Mesodermal cell (in vitro differentiated cells): ENCODE measurements around the gene FRMD4A.

Experiments
- H3K27ac ChIP-seq: 2 replicates; pipeline ENCODE4 v1.7.0; 2013; ENCODE audit warnings: mild to moderate bottlenecking, low read depth, low read length, moderate library complexity; ENCODE audit not compliant: severe bottlenecking
- H3K36me3 ChIP-seq: 2 replicates; pipeline ENCODE4 v1.7.1; 2013; ENCODE audit warnings: mild to moderate bottlenecking, low read length, moderate library complexity; ENCODE audit not compliant: control insufficient read depth, insufficient read depth
- H3K4me1 ChIP-seq: one replicate; pipeline ENCODE4 v1.7.1; 2013; ENCODE audit warnings: mild to moderate bottlenecking, low read length; ENCODE audit not compliant: insufficient read depth, control insufficient read depth, poor library complexity, severe bottlenecking
- H3K4me3 ChIP-seq: 2 replicates; pipeline ENCODE4 v1.7.0; 2013; ENCODE audit warnings: low read length, control low read depth, mild to moderate bottlenecking; ENCODE audit not compliant: insufficient read depth, poor library complexity, severe bottlenecking; ENCODE audit errors: extremely low read depth
- H3K9me3 ChIP-seq: 2 replicates; pipeline ENCODE4 v1.7.1; 2013; ENCODE audit warnings: mild to moderate bottlenecking, low read length, moderate library complexity; ENCODE audit not compliant: control insufficient read depth
- WGBS, 2 experiments: methylation state at CpG; one replicate each; pipeline ENCODE4 v1.1.5; 2013; ENCODE audit warnings: missing lambda C conversion rate in 2 of 2; ENCODE audit not compliant: insufficient coverage in 2 of 2; 5-methylcytosine and 5-hydroxymethylcytosine counted together

Gene FRMD4A

DNA sequence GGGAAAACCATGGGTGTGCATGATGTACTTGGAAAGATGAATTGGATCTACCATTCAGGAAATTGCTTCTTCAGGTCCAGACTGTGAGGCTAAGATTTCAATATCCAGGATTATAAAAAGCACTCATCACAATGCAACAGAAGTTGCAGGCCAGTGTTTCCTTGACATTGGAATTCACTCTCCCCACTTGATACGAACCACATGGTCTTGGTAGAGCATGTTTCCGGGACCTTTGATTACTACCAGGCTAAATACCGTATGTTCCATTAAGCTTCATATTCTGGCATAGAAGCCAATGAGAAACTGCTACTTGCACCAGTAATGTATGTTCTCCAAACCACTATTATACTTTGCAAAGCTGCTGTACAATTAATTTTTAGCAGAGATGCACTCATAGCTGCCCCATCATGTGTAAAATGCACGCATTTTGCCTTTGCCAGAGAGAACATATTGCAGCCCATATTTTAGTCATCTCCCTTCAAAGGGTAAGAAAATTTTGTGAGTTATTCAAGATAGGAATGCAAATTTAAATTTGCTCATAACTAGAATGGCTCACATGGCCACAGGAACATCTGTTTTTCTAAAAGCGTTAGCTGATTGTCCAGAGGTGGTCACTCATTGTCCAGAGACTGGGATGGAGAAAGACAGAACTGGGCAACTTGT, 8.1 kb downstream of the FRMD4A start:
- Histone ChIP-seq H3K9me3 (no peaks in the 10 kb centered on the region), H3K27ac (no peak overlapping the region), H3K36me3 (no peaks in the 10 kb centered on the region), H3K4me1 (no peaks in the 10 kb centered on the region), H3K4me3 (no peak overlapping the region)
- WGBS, 2 experiments, result 68 to 71% methylated on average over 4 to 5 of the region's 5 CpGs

DNA sequence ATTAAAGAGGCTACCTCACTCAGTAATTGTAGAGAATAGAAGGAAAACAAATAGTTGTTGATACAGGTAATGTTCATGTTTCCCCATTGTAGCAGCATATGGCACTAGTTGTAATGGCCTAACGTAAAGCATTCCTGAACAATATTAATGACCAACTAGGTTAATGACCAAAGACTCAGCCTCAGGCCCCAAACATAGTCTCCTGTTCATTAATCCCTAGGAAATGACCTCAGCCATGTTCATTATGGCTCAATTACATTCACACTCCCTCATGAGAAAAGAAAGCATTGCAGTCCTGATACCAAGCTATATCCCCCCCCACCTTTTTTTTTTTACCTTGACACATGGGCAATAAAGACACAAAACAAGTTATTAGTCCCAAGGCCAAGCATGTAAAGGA, 12.7 kb downstream of the FRMD4A start:
- Histone ChIP-seq H3K27ac (no peak overlapping the region), H3K4me3 (no peak overlapping the region), H3K36me3 (no peaks in the 10 kb centered on the region), H3K9me3 (no peaks in the 10 kb centered on the region), H3K4me1 (no peaks in the 10 kb centered on the region)
- WGBS, 2 experiments, result 88% methylated on average over 1 of the region's 1 CpG; no CpG with 5 or more reads in 1 of the 2 experiments

DNA sequence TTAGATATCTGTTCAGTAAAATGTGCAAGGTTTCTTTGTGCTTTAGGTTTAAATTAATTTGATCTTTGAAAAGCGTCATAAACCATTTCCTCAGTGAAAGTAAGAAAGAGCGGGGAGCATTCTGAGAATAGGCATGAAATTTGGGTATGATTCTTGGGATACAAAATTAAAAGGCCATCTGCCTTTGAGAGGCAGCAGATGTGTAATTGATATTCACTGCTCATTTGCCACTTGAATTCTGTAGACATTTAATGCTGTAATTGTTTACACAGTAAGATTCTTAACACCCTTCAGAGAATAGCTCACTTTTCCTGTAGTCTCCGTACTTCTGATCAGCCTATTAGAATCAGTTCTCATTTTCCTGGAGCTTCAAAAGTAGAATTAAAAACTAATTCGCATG, 18.7 kb downstream of the FRMD4A start:
- no peaks in the 10 kb centered on the region for H3K36me3 ChIP-seq
- no peaks in the 10 kb centered on the region for H3K4me1 ChIP-seq
- no peaks in the 10 kb centered on the region for H3K9me3 ChIP-seq
- no peak overlapping the region for H3K27ac ChIP-seq
- 93 to 100% methylated on average over 2 of the region's 4 CpGs for WGBS, 2 experiments
- no peak overlapping the region for H3K4me3 ChIP-seq

DNA sequence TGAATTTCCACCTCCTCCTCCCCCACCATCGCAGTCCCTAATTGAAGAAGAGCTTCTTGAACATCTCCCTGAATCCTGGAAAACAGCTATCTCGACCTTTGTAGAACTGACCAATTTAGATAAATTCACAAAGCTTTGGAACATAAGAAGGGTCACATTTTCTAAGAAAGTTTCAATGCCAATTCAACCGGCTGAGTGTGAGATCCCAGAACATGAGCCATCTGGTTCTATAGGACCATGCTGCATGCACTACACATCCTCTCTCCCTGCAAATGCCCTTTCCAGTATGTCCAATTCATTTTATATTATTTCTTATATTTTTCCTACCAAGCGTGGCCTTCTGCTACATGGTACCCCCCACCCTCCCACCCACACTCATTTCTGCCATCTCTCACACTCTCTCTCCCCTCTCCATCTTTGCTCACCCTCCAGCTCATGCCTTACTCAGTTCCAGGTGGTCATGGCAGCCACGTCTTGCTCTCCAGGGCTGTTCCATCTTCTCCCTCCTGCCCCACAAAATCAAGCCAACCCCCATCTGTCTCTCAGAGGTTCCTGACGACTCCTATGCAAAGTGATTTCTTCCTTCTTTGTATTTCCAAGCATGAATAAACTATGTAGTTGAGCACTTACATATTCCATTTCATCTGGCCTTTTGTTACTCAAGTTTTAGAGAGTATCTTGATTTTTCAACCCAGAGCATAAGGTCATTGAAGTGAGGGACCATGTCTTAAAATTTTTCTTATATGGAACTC, 19.3 kb downstream of the FRMD4A start:
- 90 to 94% methylated on average over 5 of the region's 6 CpGs for WGBS, 2 experiments
- Histone ChIP-seq H3K36me3 (no peaks in the 10 kb centered on the region), H3K4me1 (no peaks in the 10 kb centered on the region), H3K4me3 (no peak overlapping the region), H3K9me3 (no peaks in the 10 kb centered on the region), H3K27ac (no peak overlapping the region)

DNA sequence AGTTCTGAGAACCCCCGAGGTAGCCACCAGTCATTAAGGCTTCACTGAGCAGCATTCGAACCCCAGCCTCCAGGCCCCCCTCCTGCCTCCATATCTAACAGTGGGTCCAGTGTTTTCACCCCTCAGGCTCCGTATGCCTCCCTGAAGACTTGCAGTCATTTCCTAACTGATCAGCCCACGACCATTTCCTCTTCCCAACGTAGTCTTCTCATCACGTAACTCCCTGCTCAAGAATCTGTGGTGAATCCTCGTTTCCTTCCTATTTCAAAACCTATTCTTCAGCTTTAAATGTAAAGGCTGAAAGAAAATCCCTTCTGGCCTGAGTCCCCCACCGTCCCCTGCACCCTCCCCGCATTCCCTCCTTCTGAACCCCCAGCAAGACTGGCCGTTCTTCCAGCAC, 21.1 kb downstream of the FRMD4A start:
- 84 to 88% methylated on average over 10 of the region's 10 CpGs for WGBS, 2 experiments
- no peaks in the 10 kb centered on the region for H3K4me1 ChIP-seq
- H3K9me3 ChIP-seq, result no peaks in the 10 kb centered on the region
- H3K36me3 ChIP-seq, result no peaks in the 10 kb centered on the region
- no peak overlapping the region for H3K4me3 ChIP-seq
- no peak overlapping the region for H3K27ac ChIP-seq

DNA sequence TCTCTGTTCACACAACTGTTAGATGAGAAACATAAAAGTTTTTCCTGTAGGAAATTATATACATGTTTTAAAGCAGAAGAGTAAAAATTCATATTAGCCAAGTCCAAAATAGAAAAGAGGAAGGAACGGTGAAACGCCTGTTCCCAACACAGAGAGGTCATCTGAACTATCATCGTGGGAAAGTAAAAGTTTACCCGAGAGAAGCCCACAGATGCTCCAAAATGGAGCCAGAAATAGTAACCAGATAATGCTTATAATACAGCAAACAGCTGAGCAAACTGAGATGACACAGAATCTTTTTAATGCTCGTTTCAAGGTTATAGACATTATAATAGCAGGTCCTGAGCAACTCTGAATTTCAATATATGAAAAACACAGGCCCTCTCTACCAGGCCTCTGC, 24.5 kb downstream of the FRMD4A start:
- Histone ChIP-seq H3K4me3 (no peak overlapping the region), H3K27ac (no peak overlapping the region), H3K9me3 (no peaks in the 10 kb centered on the region), H3K36me3 (no peaks in the 10 kb centered on the region), H3K4me1 (no peaks in the 10 kb centered on the region)
- 95% methylated on average over 5 of the region's 5 CpGs; no CpG with 5 or more reads in 1 of the 2 experiments for WGBS, 2 experiments

DNA sequence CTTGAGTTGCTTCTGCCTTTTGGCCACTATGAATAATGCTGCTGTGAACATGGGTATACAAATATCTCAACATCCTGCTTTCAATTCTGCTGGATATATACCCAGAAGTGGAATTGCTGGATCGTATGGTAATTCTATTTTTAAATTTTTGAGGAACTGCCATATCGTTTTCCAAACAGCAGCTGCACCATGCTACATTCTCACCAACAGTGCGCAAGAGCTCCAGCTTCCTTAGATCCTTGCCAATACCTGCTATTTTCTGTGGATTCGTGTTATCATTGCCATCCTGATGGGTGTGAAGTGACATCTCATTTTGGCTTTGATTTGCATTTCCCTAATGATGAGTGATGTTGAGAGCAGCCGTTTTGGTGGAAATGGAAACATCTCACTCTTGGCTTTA, 26.7 kb downstream of the FRMD4A start:
- 92% methylated on average over 5 of the region's 5 CpGs; no CpG with 5 or more reads in 1 of the 2 experiments for WGBS, 2 experiments
- Histone ChIP-seq H3K27ac (no peak overlapping the region), H3K4me3 (no peak overlapping the region), H3K9me3 (no peaks in the 10 kb centered on the region), H3K4me1 (no peaks in the 10 kb centered on the region), H3K36me3 (no peaks in the 10 kb centered on the region)

DNA sequence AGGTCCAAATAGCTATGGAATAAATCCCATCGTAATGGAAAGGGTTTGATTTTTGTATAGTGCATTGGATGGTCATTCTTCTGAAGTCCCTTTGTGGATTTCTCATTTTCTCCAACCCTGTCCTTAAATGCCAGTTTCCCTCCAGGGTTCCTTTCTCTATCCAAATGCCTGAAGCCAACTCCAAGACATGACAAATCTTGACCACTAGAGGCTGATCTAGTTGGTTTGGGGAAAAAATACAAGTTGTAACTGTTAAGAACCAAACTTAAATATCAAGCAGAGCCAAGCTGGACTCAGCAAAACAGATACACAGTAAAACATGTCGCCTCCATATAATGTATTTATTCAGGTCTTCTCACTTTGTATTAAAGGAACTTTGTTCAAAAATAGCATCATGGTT, 28.7 kb downstream of the FRMD4A start:
- Histone ChIP-seq H3K27ac (no peak overlapping the region), H3K36me3 (no peaks in the 10 kb centered on the region), H3K4me1 (no peaks in the 10 kb centered on the region), H3K4me3 (no peak overlapping the region), H3K9me3 (no peaks in the 10 kb centered on the region)
- no CpG with 5 or more reads among the region's 2 CpGs for WGBS, 2 experiments

DNA sequence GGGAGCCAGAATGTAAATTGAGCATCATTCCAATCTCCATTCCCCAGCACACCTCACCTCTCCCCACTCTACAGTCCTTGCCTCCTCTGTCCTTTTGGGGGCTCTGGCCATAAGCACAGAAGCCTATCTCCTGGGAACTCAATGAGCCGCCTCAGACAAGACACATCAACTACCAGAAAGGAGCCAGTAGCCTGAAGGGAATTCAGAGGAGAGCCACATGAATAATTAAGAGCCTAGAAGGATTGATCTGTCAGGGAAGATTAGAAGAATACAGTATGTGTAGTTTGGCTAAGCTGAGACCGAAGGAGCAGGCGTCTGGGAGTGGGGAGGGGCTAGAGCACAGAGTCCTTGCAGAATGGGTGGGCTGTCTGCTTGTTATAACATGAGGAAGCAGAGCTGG, 31.2 kb downstream of the FRMD4A start:
- no peaks in the 10 kb centered on the region for H3K36me3 ChIP-seq
- no peak overlapping the region for H3K27ac ChIP-seq
- 75 to 84% methylated on average over 2 of the region's 3 CpGs for WGBS, 2 experiments

DNA sequence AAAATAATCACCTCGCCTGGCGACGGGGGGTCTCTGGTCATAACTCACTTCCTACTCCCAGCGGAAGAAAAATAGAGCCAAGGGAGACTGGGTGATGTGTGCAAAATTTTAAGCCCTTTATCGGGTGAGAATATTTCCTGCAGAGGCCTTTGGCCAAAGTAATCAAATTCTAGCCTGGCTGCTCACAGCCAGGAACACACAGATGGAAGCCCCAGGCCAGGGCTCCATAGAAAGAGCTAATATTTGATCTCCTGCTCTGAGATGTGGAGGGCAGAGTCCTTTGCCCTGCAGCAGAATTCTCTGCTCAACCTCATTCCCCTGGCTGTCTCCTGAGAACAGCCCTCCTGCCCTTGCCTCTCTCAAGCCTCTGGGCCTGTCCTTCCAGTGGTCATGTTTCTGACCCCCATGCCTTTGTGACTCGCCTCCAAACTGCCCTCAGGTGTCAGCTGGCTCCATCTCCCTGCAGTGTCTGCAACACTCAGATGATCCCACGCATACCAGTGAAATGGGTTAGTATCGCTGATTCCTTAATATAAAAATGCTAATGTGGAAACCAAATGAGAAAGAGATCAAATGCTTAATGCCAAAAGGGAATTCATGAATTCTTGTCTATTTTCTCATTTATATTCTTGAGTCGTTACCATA, 34.5 kb downstream of the FRMD4A start:
- H3K9me3 ChIP-seq, result no peaks in the 10 kb centered on the region
- WGBS, 2 experiments, result 78 to 90% methylated on average over 2 to 3 of the region's 9 CpGs
- H3K4me1 ChIP-seq, result no peaks in the 10 kb centered on the region
- H3K4me3 ChIP-seq, result no peak overlapping the region
- H3K36me3 ChIP-seq, result no peaks in the 10 kb centered on the region
- no peak overlapping the region for H3K27ac ChIP-seq

More for the DNA sequence above, 31.2 kb downstream of the FRMD4A start:
- Histone ChIP-seq H3K9me3 (no peaks in the 10 kb centered on the region), H3K4me3 (no peak overlapping the region), H3K4me1 (no peaks in the 10 kb centered on the region)
